Measurements from ENCODE around the gene RNF121. TPM values are rescaled to one million over a fixed set of nuclear protein-coding genes. Genes with fewer than 3 reads are reported as not detected.

Gene RNF121
- total RNA-seq, 2 donors from 2014 or later = 17.9 to 24.4 TPM

DNA sequence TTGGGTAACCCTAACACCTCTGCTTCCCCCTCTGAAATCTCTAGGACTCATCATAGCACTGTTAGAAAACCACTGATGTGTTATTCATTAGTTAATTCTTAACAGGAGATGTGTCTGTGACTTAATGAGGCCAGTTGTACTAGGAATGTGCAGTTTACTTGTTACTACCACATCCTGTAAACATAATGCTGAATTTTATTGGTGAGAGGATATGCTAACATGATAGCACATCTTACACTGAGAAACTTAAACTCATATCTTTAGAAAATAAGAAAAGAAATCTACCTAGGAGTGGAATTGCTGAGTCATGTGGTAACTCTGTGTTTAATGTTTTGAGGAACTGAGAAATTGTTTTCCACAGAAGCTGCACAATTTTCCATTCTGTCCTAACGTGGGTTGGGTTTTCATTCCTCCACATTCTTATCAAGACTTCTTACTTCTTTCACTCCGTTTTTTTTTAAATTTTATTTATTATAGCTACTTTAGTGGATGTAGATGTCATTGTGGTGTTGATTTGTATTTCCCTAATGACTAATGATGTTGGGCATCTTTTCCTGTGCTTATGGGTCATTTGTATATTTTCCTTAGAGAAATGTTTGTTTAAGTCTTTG lies 33.7 kb downstream of the RNF121 start:
- WGBS, 2 donors = 62 to 71% methylated on average over 2 of the region's 2 CpGs
- intact Hi-C loops (cut with DNase I) = no loop called here
- H3K27me3 ChIP-seq = no peaks in the 10 kb centered on the region
- no peak for DNase-seq
- no peak for ATAC-seq
- no peak overlapping the region for H3K27ac ChIP-seq
- no peaks in the 10 kb centered on the region for H3K4me1 ChIP-seq
- H3K9me3 ChIP-seq = no peaks in the 10 kb centered on the region
- no peak for TF ChIP-seq POLR2A (IDR thresholded peaks at IDR 0.05)
- TF ChIP-seq, protein P1, sequence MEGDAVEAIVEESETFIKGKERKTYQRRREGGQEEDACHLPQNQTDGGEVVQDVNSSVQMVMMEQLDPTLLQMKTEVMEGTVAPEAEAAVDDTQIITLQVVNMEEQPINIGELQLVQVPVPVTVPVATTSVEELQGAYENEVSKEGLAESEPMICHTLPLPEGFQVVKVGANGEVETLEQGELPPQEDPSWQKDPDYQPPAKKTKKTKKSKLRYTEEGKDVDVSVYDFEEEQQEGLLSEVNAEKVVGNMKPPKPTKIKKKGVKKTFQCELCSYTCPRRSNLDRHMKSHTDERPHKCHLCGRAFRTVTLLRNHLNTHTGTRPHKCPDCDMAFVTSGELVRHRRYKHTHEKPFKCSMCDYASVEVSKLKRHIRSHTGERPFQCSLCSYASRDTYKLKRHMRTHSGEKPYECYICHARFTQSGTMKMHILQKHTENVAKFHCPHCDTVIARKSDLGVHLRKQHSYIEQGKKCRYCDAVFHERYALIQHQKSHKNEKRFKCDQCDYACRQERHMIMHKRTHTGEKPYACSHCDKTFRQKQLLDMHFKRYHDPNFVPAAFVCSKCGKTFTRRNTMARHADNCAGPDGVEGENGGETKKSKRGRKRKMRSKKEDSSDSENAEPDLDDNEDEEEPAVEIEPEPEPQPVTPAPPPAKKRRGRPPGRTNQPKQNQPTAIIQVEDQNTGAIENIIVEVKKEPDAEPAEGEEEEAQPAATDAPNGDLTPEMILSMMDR (IDR thresholded peaks at IDR 0.05) = no peak
- no peaks in the 10 kb centered on the region for H3K36me3 ChIP-seq (replicated peaks in 1 of 2; ENCODE audit: insufficient read depth in 1 of 2, low read depth in 2 of 2)
- H3K4me3 ChIP-seq = no peak overlapping the region

DNA sequence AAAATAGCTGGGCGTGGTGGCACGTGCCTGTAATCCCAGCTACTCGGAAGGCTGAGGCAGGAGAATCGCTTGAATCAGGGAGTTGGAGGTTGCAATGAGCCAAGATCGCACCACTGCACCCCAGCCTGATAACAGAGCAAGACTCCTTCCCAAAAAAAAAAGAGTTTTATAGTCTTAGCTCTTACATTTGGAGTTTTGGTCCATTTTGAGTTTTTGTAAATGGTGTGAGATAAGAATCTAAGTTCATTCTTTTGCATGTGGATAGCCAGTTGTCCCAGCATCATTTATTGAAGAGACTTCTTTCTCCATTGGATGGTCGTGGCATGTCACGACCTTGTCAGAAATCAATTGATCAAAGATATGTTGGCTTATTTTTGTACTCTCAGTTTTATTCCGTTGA lies 34.6 kb downstream of the RNF121 start:
- ATAC-seq = no peak
- TF ChIP-seq, protein P1 (IDR thresholded peaks at IDR 0.05) = no peak
- no peak for TF ChIP-seq POLR2A (IDR thresholded peaks at IDR 0.05)
- no peaks in the 10 kb centered on the region for H3K27me3 ChIP-seq
- no peaks in the 10 kb centered on the region for H3K9me3 ChIP-seq
- no peaks in the 10 kb centered on the region for H3K36me3 ChIP-seq (replicated peaks in 1 of 2; ENCODE audit: insufficient read depth in 1 of 2, low read depth in 2 of 2)
- no peak for DNase-seq
- intact Hi-C loops (cut with DNase I) = no loop called here
- WGBS, 2 donors = 84 to 90% methylated on average over 8 of the region's 8 CpGs
- no peaks in the 10 kb centered on the region for H3K4me1 ChIP-seq
- H3K27ac ChIP-seq = no peak overlapping the region
- no peak overlapping the region for H3K4me3 ChIP-seq

DNA sequence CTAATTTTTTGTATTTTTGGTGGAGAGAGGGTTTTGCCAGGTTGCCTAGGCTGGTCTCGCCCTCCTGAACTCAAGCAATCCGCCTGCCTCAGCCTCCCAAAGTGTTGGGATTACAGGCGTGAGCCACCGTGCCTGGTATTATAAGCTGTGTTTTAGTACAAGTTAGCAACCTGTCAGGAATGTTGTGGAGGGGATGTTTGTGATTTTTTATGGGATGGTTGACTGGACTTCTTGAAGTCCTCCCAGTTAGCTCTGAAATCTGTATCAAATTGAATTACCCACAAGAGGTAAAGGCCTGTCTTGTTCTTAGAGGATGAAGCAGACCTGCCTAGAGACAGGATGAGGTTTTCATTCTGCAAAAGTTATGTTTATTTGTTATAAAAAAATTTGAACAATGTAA lies 35.8 kb downstream of the RNF121 start:
- Histone ChIP-seq H3K36me3 (replicated peaks in 1 of 2; ENCODE audit: insufficient read depth in 1 of 2, low read depth in 2 of 2) (peaks cover 0 to under 1% of the 10 kb centered on the region in 2 donors), H3K9me3 (no peaks in the 10 kb centered on the region), H3K27ac (no peak overlapping the region), H3K27me3 (no peaks in the 10 kb centered on the region), H3K4me1 (no peaks in the 10 kb centered on the region), H3K4me3 (no peak overlapping the region)
- intact Hi-C loops (cut with DNase I) = no loop called here
- ATAC-seq = no peak
- DNase-seq = no peak
- WGBS, 2 donors = 91 to 100% methylated on average over 4 of the region's 4 CpGs
- no peak for TF ChIP-seq POLR2A (IDR thresholded peaks at IDR 0.05)
- TF ChIP-seq, protein P1 (IDR thresholded peaks at IDR 0.05) = no peak

DNA sequence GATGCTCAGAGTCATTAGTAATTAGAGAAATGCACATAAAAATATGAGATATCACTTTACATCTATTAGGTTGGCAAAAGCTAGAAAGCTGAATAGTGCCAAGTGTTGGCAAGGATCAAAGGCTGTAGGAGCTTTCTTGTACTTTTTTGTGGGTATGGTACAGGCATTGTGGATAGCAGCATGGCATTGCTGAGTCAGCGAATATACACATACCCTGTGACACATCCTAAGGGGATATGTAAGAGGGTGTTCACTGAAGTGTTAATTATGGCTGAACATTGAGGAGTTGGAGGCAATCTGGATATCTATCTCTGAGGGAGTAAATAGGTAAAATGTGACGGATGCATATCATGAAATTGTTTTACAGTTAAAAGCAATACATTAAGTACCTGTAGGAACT lies 42.8 kb downstream of the RNF121 start:
- Histone ChIP-seq H3K9me3 (no peaks in the 10 kb centered on the region), H3K27ac (no peak overlapping the region), H3K27me3 (no peaks in the 10 kb centered on the region), H3K4me1 (no peaks in the 10 kb centered on the region), H3K36me3 (replicated peaks in 1 of 2; ENCODE audit: insufficient read depth in 1 of 2, low read depth in 2 of 2) (peaks cover 0 to 1% of the 10 kb centered on the region in 2 donors), H3K4me3 (no peak overlapping the region)
- DNase-seq (no peak), ATAC-seq (no peak)
- WGBS, 2 donors = 96 to 97% methylated on average over 2 of the region's 2 CpGs
- intact Hi-C loops (cut with DNase I) = no loop called here
- TF ChIP-seq, protein P1 (IDR thresholded peaks at IDR 0.05) = no peak
- no peak for TF ChIP-seq POLR2A (IDR thresholded peaks at IDR 0.05)

DNA sequence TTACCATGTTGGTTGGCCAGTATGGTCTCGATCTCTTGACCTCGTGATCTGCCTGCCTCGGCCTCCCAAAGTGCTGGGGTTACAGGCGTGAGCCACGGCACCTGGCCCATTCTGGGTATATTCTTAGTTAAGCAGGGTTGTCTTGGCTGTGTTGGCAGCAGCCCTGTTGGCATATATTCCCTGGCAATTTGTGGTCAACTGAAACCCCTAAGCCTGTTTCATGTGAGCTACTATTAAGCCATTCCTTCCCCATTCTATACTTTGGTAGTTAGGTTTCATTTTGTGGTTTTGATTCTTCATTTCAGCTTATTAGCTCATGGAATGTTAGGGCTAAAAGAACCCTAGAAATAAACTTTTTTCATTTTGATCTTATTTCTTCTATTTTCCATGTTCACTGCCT lies 47.7 kb downstream of the RNF121 start:
- 82 to 90% methylated on average over 5 of the region's 5 CpGs for WGBS, 2 donors
- no peak overlapping the region for H3K4me3 ChIP-seq
- no peak for DNase-seq
- ATAC-seq = no peak
- no peak overlapping the region for H3K27ac ChIP-seq
- H3K9me3 ChIP-seq = no peaks in the 10 kb centered on the region
- no peaks in the 10 kb centered on the region for H3K4me1 ChIP-seq
- TF ChIP-seq, protein P1 (IDR thresholded peaks at IDR 0.05) = no peak
- TF ChIP-seq POLR2A (IDR thresholded peaks at IDR 0.05) = no peak
- H3K27me3 ChIP-seq = no peaks in the 10 kb centered on the region
- intact Hi-C loops (cut with DNase I) = no loop called here
- H3K36me3 ChIP-seq (replicated peaks in 1 of 2; ENCODE audit: insufficient read depth in 1 of 2, low read depth in 2 of 2) = no peaks in the 10 kb centered on the region
